GM21515 (cell line): ENCODE results near the gene SCAPER.

Experiments
- ATAC-seq: cut with Tn5 transposase; IDR thresholded peaks from one replicate; pipeline ENCODE4 v1.9.1; 2021; ENCODE audit not compliant: unreplicated experiment

Gene SCAPER

GRCh38 chr15:76378691-76379090, 526.4 kb downstream of the SCAPER start:
- ATAC-seq, result no peak

- no peak for ATAC-seq
Observed at GRCh38 chr15:76377751-76378150, 527.4 kb downstream of the SCAPER start.

DNA sequence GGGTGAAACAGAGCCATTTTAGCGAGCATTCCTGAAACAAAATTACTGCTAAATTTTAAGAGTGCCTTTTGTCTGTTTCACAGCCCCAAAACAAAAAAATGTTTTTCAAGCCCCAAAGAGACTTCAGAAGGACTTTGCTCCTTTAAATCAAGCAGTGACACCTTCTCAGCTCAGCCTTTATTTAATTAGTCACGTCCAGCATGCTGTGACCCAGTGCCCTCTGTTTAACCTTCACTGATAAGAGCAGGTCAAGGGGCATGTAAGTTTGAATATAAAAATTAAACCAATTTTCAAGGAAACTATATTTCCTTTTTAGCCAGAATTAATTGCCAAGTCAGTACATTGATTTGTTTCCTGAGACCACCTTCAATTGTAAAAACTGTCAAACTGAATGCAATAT, 527.9 kb downstream of the SCAPER start:
- ATAC-seq, result no peak

DNA sequence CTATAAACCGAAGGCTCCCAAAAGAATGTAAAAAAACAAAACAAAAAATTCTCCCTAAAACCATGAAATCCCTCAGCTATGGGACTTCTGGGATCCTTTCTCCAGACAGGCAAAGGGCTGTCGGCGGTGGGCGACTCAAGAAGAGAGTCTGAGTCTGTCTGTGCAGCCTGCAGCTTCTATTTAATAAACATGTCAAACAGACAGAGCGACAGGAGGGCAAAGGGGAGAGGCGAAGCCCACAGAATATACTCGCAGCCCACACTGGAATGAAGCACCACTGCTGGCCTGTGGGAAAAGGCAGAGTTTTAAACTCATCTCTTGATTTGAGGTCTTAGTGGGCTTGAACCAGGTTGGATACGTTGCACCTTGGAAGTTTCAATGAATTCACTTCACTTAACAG, 528.3 kb downstream of the SCAPER start:
- no peak for ATAC-seq

- no peak for ATAC-seq
Observed at GRCh38 chr15:76376029-76376428, 529.1 kb downstream of the SCAPER start.

GRCh38 chr15:76368122-76368621, 537.0 kb downstream of the SCAPER start:
- no peak for ATAC-seq

DNA sequence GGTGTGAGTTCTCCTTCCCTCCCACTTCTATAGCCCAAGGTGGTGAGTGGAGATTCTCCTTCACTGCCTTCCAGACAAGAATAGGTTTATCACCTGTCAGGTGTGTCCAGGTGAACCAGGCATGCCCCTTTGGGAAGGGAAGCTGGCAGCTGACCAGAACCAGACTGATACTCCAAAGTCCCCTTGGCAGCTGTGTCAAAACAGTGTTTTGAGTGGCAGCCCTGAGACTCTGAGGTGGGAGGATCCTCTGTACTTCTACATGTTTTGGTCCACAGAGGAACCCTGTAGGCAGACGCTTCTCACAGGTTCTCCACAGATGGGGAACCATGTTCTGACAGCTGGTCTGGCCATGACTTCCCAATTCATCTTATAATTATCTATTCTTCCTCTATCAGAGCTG, 538.4 kb downstream of the SCAPER start:
- ATAC-seq, result no peak

- no peak for ATAC-seq
Observed at GRCh38 chr15:76363251-76363650, 541.9 kb downstream of the SCAPER start.

GRCh38 chr15:76360416-76360815, 544.7 kb downstream of the SCAPER start:
- no peak for ATAC-seq

DNA sequence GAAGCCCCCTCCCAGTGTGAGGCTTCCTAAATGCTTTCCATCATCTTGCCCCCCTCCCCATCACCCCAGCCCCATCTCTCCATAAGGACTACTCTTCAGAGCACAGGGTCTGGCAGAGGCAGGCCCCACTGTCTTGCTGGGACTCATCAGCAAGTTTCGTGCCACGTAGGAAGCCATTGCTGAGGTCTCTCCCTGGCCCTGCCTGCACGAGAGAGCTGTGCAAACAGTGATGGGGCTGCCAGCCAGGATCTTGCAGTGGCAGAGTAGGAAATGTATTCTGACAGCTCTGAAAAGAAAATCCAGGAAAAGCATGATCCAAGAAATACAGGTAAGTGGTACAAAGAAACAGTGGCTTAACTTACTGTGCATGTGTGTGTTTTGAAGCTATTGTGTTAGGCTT, 546.0 kb downstream of the SCAPER start:
- ATAC-seq, result no peak

DNA sequence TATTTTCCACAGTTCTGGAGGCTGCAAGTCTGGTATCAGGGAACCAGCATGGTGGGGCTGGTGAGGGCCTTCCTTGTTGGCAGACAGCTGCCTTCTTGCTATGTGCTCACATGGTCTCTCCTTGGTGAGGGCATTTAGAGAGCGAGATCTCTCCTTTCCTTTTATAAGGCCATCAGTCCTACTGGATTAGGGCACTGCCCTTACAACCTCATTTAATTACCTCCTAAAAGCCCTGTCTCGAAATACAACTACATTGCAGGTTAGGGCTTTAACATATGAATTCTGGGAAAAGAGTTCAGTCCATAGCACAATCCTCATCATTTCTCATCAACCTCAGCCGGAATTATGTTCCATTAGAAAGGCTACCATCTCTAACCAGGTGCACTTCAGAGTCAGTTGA, 546.7 kb downstream of the SCAPER start:
- ATAC-seq, result no peak

DNA sequence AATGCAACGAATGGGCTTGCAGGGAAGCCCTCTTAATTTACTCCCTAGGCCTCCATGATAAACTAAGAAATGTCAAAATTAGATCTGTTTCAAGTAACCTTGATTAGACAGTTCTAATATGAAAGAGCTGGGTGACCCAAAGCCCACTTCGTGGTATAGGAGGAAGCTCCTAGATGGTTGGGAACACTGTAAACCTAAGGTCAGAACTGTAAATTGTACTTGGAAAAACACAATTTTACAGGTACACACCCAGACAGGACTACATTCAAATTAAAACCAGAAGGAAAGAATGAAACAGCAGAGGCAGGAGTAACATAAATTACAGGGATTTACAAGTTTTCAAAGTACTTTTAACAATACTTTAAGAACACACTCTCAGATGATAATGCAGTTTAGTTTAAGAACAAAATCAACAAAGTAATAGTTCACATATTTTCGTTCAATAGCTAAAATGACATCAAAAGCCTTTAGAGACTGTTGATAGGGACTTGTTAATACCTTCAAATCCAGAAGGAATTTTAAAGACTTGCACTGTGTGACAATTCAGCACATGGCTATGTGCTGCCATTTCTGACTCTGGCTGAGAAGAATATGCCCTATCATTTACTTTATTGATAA, 550.2 kb downstream of the SCAPER start:
- ATAC-seq, result no peak

GRCh38 chr15:76353903-76354302, 551.2 kb downstream of the SCAPER start:
- ATAC-seq, result no peak

- ATAC-seq, result no peak
Observed at GRCh38 chr15:76353023-76353577, 552.0 kb downstream of the SCAPER start.

DNA sequence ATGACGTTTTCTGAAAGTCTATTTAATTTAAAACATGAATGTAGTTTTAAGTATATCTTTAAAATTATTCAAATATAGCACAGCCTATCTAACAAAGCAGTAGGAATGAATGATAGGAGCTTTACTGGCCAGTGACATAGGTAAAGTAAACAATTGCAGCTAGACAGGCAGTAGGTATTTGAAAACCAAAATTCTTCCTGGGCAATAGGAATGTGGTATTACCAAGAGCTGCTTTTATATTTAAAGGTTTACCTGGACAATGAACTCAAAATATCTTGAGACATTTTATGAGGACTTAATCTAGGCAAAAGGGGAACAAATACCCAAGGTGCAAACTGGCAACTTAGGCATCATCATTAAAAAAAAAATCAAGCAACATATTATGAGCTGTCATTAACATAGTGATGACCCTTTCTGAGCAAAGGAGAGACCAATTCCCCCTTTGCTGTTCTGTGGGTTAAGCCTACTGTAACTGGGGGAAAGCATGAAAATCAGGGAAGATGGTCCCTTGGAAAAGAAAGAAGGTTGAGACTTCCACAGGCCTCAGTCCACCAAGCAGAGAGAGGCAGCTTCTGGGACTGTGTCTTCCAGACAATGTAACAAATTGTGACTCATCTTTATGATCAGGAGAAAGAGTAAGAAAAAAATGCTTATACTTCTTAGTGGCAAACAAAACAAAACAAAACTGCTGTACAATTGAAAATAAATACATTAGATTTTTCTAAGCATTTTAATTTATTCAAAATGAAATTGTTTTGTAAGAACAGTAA, 555.7 kb downstream of the SCAPER start:
- no peak for ATAC-seq

DNA sequence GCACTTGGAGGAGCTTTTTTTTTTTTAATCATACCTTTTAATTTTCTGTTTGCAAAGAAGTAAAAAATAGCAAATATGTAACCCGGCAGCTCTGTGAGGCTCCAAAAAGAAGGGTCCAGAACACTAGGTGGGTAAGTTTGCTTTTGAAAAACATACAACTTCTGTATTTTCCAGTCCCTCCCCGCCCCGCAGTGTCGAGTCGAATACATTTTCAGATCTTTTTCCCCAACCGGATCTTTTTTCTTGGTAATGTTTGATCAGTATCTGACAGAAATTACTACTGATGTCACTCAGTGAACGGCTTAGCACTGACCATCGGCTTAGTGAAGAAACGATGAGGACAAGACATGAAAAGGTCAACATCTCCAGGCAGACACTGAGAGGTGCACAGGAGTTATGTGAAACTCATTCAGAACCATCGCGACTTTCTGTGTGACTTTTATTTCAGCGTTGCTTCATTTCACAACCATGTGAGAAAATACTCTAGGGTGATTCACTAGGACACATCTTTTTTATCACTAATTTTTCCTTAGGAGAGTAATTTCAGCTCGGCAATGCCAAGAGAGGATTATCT, 557.6 kb downstream of the SCAPER start:
- no peak for ATAC-seq

DNA sequence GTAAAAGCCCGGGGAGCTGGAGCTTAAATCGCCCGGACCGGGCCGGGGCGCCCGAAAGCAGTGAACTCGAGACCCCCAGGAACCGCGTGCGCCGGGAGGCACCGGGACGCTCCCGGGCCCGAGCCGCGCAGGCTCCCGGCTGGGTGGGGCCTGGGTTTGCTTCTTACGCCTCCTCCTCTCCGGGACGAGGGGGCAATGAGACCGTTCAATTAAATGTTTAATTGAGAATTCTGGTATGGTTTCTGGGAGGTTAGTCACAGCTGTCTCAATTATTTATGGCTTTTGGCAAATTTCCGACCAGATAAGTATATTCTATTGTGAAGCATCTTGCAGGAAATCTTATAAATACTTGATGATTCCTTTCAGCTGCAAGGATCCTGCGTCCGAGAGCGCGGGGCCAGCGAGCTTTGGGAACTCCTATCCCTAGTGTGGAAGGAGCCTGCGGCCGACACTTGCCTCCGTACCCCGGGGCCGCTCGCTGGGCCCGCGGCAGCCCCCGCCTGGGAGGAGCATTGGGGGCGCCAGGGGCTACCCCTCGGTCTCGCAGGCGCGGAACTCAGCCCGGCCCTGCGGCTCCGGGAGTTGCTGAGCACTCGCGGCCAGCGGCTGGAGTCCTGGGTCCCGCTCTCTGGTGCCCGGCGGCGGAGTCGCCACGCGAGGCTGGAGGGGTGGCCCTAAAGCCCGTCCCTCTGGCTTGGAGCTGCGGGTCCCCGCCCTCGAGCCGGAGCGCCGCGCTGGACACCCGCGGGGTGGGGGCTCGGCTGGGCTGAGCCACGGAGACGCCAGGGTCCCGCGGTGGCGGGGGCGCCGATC, 558.3 kb downstream of the SCAPER start:
- no peak for ATAC-seq

DNA sequence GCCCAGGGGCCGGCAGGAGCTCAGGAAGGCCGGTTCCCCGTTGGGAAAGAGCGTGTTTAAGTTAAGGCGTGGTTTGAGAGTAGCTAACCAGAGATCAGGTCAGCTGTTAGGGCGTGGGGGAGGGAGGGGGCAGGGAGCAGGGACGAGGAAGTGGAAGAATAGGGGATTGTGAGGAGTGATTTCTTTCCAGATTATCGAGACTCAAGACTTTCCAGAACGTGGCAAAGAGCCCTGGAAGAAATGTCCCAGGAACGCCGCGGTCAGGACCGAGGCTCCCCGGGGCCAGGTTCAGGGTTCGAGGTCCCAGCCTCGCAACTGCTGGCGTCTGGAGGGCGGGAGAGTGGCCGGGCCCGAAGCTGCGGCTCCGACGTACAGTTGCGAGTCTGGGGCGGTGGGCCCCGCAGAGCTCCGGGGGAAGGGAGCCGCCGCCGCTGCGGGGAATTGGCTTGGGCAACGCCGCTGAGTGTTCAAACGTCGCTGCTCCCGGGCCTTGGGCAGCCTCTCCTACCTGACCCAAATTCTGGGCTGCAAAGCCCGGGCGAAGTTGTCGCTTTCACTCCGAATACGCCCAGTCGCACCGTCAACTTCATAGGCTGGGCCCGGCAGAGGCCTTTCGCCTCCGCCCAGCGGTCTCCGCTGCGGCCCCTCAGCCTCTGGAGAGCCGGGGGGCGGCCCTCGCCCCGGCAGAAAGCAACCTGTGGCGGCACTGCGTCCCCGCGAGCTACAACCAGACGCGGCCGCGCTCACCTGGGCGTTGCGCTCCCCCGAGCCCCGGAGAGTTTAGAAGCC, 559.1 kb downstream of the SCAPER start:
- ATAC-seq, result no peak

- no peak for ATAC-seq
Observed at GRCh38 chr15:76345583-76345879, 559.6 kb downstream of the SCAPER start.

DNA sequence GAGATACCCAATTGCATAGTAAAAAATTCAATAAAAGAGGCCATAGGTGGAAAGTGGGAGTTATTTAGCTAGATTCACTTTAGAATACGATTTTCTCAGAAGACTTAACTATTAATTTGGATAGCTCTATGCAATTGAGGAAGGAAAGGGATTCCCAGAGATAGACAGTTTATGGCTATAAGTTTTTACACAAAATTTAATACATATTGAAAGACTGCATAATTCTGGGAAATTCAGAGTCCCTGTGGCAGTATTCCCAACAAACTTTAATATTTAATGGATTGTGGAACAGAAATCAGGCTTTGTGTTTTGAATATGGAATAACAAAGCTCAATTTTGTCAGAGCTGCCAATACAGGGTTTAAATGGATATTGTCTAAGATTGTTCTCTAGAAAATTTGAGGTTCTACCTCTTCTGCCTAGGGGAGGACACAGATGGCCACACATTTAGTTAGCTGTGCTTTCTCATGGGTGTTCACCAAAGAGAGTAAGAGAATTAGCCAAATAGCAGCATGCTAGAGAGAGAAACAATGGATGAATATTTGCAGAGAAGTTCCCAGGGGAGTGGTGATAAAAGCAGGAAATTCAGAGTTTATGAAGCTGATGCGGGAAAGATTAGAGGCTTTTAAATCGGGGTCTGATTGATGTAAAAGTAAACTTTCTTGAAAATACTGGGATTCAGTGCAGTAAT, 560.1 kb downstream of the SCAPER start:
- no peak for ATAC-seq
